GM12878 (cell line): ENCODE results near the gene APOE. TPM values are rescaled to one million over a fixed set of nuclear protein-coding genes. Genes with fewer than 3 reads are reported as not detected.

Experiments
- ATAC-seq: fragments of 200-7000 bp; cut with Tn5 transposase; 3 replicates; pipeline ENCODE4 v1.9.1; 2020; ENCODE audit warnings: mild to moderate bottlenecking, moderate library complexity
- BruUV-seq: library from RNA; stranded (reverse); fragments of 400-500 nt; replicated peaks from 2 replicates; lab custom pipeline; 2021; lab: Mats Ljungman, UMichigan
- CTCF ChIA-PET: fragments of 300-600 bp; sonication (Branson Sonifier 250); formaldehyde crosslinking; extraction: SDS; loops from one replicate; lab custom pipeline; 2021; ENCODE audit warnings: inconsistent platforms; lab: Yijun Ruan, JAX
- POLR2A ChIA-PET: fragments of 350-600 bp; formaldehyde crosslinking; extraction: SDS; loops from one replicate; lab custom pipeline; 2021; ENCODE audit warnings: inconsistent platforms; lab: Charles Lee
- RAD21 ChIA-PET: fragments of 300-600 bp; sonication (Branson Sonifier 250); formaldehyde crosslinking; loops from one replicate; lab custom pipeline; 2023; ENCODE audit warnings: antibody characterized with exemption; ENCODE audit not compliant: unreplicated experiment; lab: Charles Lee
- SMC1A ChIA-PET: fragments of 300-600 bp; sonication (Branson Sonifier 250); formaldehyde crosslinking; loops from one replicate; lab custom pipeline; 2023; ENCODE audit not compliant: unreplicated experiment, uncharacterized antibody; lab: Charles Lee
- DNase-seq: peaks from one replicate; pipeline ENCODE4 v3.0.0-alpha.2; 2011; ENCODE audit warnings: low read depth, low spot score
- FAIRE-seq: peaks from 3 replicates; lab custom pipeline; 2011; peaks lifted over from hg19 to GRCh38; lab: Jason Lieb, UNC
- H2AFZ ChIP-seq: 2 replicates; pipeline ENCODE4 v1.6.0; 2011; ENCODE audit warnings: low read depth, low read length, control low read depth; ENCODE audit not compliant: control insufficient read depth
- H3K27ac ChIP-seq: 2 replicates; pipeline ENCODE4 v1.5.1; 2011; ENCODE audit warnings: control low read depth; ENCODE audit not compliant: control insufficient read depth, insufficient read depth
- H3K27me3 ChIP-seq, 2 experiments: replicated peaks in 1 of 2; 2 replicates each; pipeline versions ENCODE4 v1.6.0 to v1.6.1; 2011; ENCODE audit warnings: low read length in 1 of 2; ENCODE audit not compliant: control insufficient read depth in 2 of 2, insufficient read depth in 2 of 2
- H3K36me3 ChIP-seq, 2 experiments: 2 replicates each; pipeline ENCODE4 v1.5.1; 2011; ENCODE audit warnings: low read length in 1 of 2; ENCODE audit not compliant: control insufficient read depth in 2 of 2, insufficient read depth in 2 of 2
- H3K4me1 ChIP-seq: 2 replicates; pipeline ENCODE4 v1.6.1; 2011; ENCODE audit warnings: mild to moderate bottlenecking, low read length, moderate library complexity, mixed read lengths; ENCODE audit not compliant: control insufficient read depth, insufficient read depth
- H3K4me2 ChIP-seq: 2 replicates; pipeline ENCODE4 v1.6.0; 2011; ENCODE audit warnings: control low read depth; ENCODE audit not compliant: control insufficient read depth, insufficient read depth
- H3K4me3 ChIP-seq: fragments of 200-600 bp; sonication (generic); 2 replicates; pipeline ENCODE4 v1.5.1; 2016
- H3K79me2 ChIP-seq: 2 replicates; pipeline ENCODE4 v1.6.0; 2011; ENCODE audit warnings: low read length; ENCODE audit not compliant: control insufficient read depth, insufficient read depth
- H3K9ac ChIP-seq: 2 replicates; pipeline ENCODE4 v1.8.0; 2011; ENCODE audit warnings: low read length, control low read depth, mixed read lengths; ENCODE audit not compliant: control insufficient read depth, insufficient read depth
- H3K9me3 ChIP-seq: replicated peaks from 3 replicates; pipeline ENCODE4 v1.5.1; 2011; ENCODE audit warnings: mild to moderate bottlenecking, low read length; ENCODE audit not compliant: control insufficient read depth, insufficient read depth
- H4K20me1 ChIP-seq: 2 replicates; pipeline ENCODE4 v1.6.0; 2011; ENCODE audit not compliant: control insufficient read depth, insufficient read depth
- ATF7 ChIP-seq: fragments of 450-650 bp; IDR thresholded peaks from 2 replicates; pipeline ENCODE4 v1.6.1; 2016; ENCODE audit warnings: low read depth, mild to moderate bottlenecking
- CBX3 ChIP-seq: fragments of 200-600 bp; sonication (generic); IDR thresholded peaks from 2 replicates; pipeline ENCODE4 v1.6.1; 2016; ENCODE audit warnings: low read depth, borderline replicate concordance
- CTCF ChIP-seq, 3 experiments: IDR thresholded peaks in 2 of 3; conservative IDR thresholded peaks in 1 of 3; 2 replicates each; pipeline ENCODE4 v1.5.1; 2011; ENCODE audit warnings: low read depth in 3 of 3, low read length in 3 of 3, mild to moderate bottlenecking in 3 of 3, control low read depth in 2 of 3, moderate library complexity in 2 of 3, inconsistent platforms in 1 of 3, mixed read lengths in 1 of 3; ENCODE audit not compliant: control insufficient read depth in 2 of 3, insufficient read depth in 1 of 3; ENCODE audit errors: extremely low read depth in 1 of 3
- KLF5 ChIP-seq: fragments of 450-650 bp; IDR thresholded peaks from 2 replicates; pipeline ENCODE4 v1.6.1; 2014; ENCODE audit warnings: mild to moderate bottlenecking; ENCODE audit not compliant: partially characterized antibody
- MTA3 ChIP-seq: IDR thresholded peaks from 2 replicates; pipeline ENCODE4 v1.6.1; 2012; ENCODE audit warnings: low read length, inconsistent platforms, borderline replicate concordance
- NFYA ChIP-seq: IDR thresholded peaks from 2 replicates; pipeline ENCODE4 v1.6.1; 2011; ENCODE audit warnings: low read depth, mild to moderate bottlenecking, low read length, improper control_type of control experiment, borderline replicate concordance
- NR2F1 ChIP-seq: fragments of 450-650 bp; conservative IDR thresholded peaks from 2 replicates; pipeline ENCODE4 v1.6.1; 2017; ENCODE audit warnings: mild to moderate bottlenecking
- SUZ12 ChIP-seq: fragments of 200-600 bp; sonication (generic); IDR thresholded peaks from one replicate; pipeline ENCODE4 v1.6.1; 2018; ENCODE audit warnings: antibody characterized with exemption, mild to moderate bottlenecking; ENCODE audit not compliant: unreplicated experiment
- USF2 ChIP-seq: IDR thresholded peaks from 2 replicates; pipeline ENCODE4 v1.6.1; 2011; ENCODE audit warnings: low read depth, low read length, improper control_type of control experiment, borderline replicate concordance
- YY1 ChIP-seq: IDR thresholded peaks from 2 replicates; pipeline ENCODE4 v1.6.1; 2011; ENCODE audit warnings: low read depth, mild to moderate bottlenecking, low read length
- ZBED1 ChIP-seq: IDR thresholded peaks from 2 replicates; pipeline ENCODE4 v1.6.1; 2016; ENCODE audit warnings: borderline replicate concordance
- ZNF207 ChIP-seq: fragments of 450-650 bp; IDR thresholded peaks from 2 replicates; pipeline ENCODE4 v1.6.1; 2014; ENCODE audit warnings: antibody characterized with exemption, mild to moderate bottlenecking, borderline replicate concordance
- ZNF217 ChIP-seq: fragments of 450-650 bp; IDR thresholded peaks from 2 replicates; pipeline ENCODE4 v1.6.1; 2017; ENCODE audit warnings: antibody characterized with exemption, mild to moderate bottlenecking
- ZNF592 ChIP-seq: fragments of 450-650 bp; IDR thresholded peaks from 2 replicates; pipeline ENCODE4 v1.6.1; 2017; ENCODE audit warnings: mild to moderate bottlenecking, moderate library complexity
- ZNF622 ChIP-seq: fragments of 450-650 bp; IDR thresholded peaks from 2 replicates; pipeline ENCODE4 v1.6.1; 2017; ENCODE audit warnings: mild to moderate bottlenecking, inconsistent platforms
- WGBS: methylation state at CpG from one replicate; pipeline ENCODE4 v1.1.6; 2016; ENCODE audit warnings: low lambda C conversion rate; ENCODE audit not compliant: insufficient replicate concordance, insufficient coverage; ENCODE audit errors: missing lambda C conversion rate; 5-methylcytosine and 5-hydroxymethylcytosine counted together
- in situ Hi-C: fragments of 300-500 bp; cut with MboI; formaldehyde crosslinking; loops from 9 replicates; pipeline ENCODE4 v1.14.3; 2018; ENCODE audit warnings: mixed read lengths
- intact Hi-C: fragments of 100-400 bp; cut with micrococcal nuclease; formaldehyde crosslinking; loops from one replicate; pipeline ENCODE4 v1.14.2; 2022; ENCODE audit not compliant: unreplicated experiment
- polyA plus RNA-seq, 11 experiments: library from polyadenylated mRNA; depleted of rRNA in 4 of 11; unstranded in 6 of 11; stranded (reverse) in 5 of 11; fragments of >200 nt; fragmentation: Nextera tagmentation in 4 of 11; fragmentation: Illumina TruSeq in 1 of 11; extraction: Ambion mirVana in 4 of 11; extraction: Trizol in 1 of 11; gene quantifications; 1 replicate in 1 of 11; 2 replicates in 10 of 11; pipeline versions ENCODE4 v1.2.1 to v1.2.3, GENCODE V29; 2011 to 2016; ENCODE audit warnings: inconsistent platforms in 2 of 11, missing spikeins in 2 of 11, low read depth in 1 of 11
- total RNA-seq, 4 experiments: library from RNA; depleted of rRNA in 3 of 4; stranded (reverse); fragments of >200 nt in 3 of 4; fragmentation: Illumina TruSeq in 1 of 4; extraction: Trizol in 1 of 4; gene quantifications; 2 replicates each; pipeline versions ENCODE4 v1.2.1 to v1.2.3, GENCODE V29; 2013 to 2021
- TF ChIP-seq, protein P1 (sequence below): fragments of 450-650 bp; IDR thresholded peaks from 2 replicates; pipeline ENCODE4 v1.6.1; 2018; ENCODE audit warnings: mild to moderate bottlenecking, low read depth, moderate library complexity; ENCODE audit not compliant: partially characterized antibody

APOE gene
- total and polyA plus RNA-seq, 10 of the 15 experiments (the other 5 are each of a cell fraction or from before 2014, with no cell fraction given): 0.22 to 3.7 (median 0.44) TPM; not detected in 4

DNA sequence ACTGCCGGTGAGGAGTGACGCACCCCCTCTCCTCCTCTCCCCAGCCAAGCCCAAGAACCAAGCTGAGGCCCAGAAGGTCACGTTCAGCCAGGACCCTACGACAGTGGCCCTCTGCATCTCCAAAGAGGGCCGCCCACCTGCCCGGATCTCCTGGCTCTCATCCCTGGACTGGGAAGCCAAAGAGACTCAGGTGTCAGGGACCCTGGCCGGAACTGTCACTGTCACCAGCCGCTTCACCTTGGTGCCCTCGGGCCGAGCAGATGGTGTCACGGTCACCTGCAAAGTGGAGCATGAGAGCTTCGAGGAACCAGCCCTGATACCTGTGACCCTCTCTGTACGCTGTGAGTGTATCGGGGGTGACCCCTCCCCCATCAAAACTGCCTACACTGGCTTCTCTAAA is 33.8 kb upstream of the APOE start:
- POLR2A ChIA-PET: no interaction called here
- H4K20me1 ChIP-seq: no peaks in the 10 kb centered on the region
- H2AFZ ChIP-seq: no peak overlapping the region
- no peak for TF ChIP-seq NFYA
- no peak for TF ChIP-seq ATF7
- TF ChIP-seq, protein P1, sequence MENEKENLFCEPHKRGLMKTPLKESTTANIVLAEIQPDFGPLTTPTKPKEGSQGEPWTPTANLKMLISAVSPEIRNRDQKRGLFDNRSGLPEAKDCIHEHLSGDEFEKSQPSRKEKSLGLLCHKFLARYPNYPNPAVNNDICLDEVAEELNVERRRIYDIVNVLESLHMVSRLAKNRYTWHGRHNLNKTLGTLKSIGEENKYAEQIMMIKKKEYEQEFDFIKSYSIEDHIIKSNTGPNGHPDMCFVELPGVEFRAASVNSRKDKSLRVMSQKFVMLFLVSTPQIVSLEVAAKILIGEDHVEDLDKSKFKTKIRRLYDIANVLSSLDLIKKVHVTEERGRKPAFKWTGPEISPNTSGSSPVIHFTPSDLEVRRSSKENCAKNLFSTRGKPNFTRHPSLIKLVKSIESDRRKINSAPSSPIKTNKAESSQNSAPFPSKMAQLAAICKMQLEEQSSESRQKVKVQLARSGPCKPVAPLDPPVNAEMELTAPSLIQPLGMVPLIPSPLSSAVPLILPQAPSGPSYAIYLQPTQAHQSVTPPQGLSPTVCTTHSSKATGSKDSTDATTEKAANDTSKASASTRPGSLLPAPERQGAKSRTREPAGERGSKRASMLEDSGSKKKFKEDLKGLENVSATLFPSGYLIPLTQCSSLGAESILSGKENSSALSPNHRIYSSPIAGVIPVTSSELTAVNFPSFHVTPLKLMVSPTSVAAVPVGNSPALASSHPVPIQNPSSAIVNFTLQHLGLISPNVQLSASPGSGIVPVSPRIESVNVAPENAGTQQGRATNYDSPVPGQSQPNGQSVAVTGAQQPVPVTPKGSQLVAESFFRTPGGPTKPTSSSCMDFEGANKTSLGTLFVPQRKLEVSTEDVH: no peak
- no peak for TF ChIP-seq USF2
- no peak for TF ChIP-seq SUZ12
- TF ChIP-seq ZBED1: no peak
- TF ChIP-seq CTCF (IDR thresholded peaks at IDR 0.05 in 2 of 3, conservative IDR thresholded peaks at IDR 0.05 in 1 of 3; ENCODE audit: control insufficient read depth in 2 of 3, extremely low read depth in 1 of 3, insufficient read depth in 1 of 3, low read depth in 3 of 3, low read length in 3 of 3): no peak
- TF ChIP-seq ZNF217: no peak
- no peak for TF ChIP-seq ZNF592
- TF ChIP-seq YY1: no peak
- no peak for TF ChIP-seq KLF5
- no peak for TF ChIP-seq MTA3
- TF ChIP-seq NR2F1: no peak
- no peak for TF ChIP-seq ZNF622
- TF ChIP-seq ZNF207: no peak
- no peak for TF ChIP-seq CBX3
- CTCF ChIA-PET: no interaction called here
- H3K79me2 ChIP-seq: no peaks in the 10 kb centered on the region
- DNase-seq: no peak
- WGBS: 37% methylated on average over 14 of the region's 14 CpGs
- no peak overlapping the region for H3K27ac ChIP-seq
- no peaks in the 10 kb centered on the region for H3K36me3 ChIP-seq
- RAD21 ChIA-PET: no interaction called here
- no peak overlapping the region for H3K4me3 ChIP-seq
- SMC1A ChIA-PET: no interaction called here
- no peak overlapping the region for H3K9ac ChIP-seq
- BruUV-seq: no TSS peak
- intact Hi-C loops: no loop called here
- FAIRE-seq: no peak
- H3K9me3 ChIP-seq: no peaks in the 10 kb centered on the region
- ATAC-seq: no peak
- no peak overlapping the region for H3K4me2 ChIP-seq
- no peaks in the 10 kb centered on the region for H3K4me1 ChIP-seq
- in situ Hi-C loops: no loop called here
- H3K27me3 ChIP-seq: no peaks in the 10 kb centered on the region; a peak in 2 of 4 replicates
